MV-4-11 (cell line): ENCODE measurements around the gene EARS2.

Experiments used
- DNase-seq: peaks from one replicate; lab custom pipeline; 2025; lab: John Stamatoyannopoulos, UW

The EARS2 gene

DNA sequence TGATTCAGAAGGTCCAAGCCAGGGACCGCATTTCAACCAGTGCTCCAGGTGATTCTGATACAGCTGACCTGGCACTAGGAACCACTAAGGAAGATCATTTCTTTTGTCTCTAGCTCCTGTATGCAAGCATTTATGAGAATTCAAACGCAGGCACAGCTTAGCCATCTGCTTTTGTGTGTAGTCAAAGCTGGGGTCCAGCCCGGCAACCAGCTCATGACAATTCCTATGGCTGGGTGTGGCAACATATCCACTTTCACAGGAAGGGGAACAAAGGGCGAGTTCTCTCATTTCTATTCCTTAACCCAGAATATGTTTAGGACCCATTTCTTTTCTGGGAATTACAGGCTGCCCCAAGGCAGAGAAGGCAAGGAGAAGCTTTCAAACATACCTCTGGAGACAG, 76.9 kb downstream of the EARS2 start:
- DNase-seq = no peak

DNA sequence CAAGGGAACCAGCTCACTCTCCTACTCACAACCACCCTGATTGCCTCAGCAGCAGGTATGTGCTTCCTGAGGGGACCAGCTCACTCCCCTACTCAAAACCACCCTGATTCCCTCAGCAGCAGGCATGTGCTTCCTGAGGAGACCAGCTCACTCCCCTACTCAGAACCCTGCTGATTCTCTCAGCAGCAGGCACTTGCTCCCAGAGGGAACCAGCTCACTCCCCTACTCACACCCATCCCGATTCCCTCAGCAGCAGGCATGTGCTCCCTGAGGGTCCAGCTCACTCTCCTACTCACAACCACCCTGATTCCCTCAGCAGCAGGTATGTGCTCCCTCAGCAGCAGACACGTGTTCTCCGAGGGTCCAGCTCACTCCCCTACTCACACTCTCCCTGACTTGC, 78.0 kb downstream of the EARS2 start:
- DNase-seq = no peak

DNA sequence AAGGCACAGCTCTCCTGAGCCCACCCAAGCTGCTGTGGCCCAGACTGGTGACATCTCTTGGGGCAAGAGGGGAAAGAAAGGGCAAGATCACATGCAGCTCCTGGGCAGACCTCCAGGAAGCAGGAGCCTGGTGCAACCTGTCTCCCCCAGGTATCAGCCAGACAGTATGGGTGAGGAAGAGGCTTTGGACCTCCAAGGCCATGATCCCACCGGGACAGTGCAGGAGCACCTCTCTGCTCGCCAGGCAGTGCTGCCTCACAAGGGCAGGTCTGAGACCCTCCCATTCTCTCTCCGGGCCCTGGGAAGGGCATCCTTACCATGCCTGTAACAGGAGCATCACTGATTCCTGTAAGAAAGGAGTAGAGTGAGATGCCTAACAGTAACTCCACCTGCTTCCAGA, 78.6 kb downstream of the EARS2 start:
- DNase-seq = no peak

DNA sequence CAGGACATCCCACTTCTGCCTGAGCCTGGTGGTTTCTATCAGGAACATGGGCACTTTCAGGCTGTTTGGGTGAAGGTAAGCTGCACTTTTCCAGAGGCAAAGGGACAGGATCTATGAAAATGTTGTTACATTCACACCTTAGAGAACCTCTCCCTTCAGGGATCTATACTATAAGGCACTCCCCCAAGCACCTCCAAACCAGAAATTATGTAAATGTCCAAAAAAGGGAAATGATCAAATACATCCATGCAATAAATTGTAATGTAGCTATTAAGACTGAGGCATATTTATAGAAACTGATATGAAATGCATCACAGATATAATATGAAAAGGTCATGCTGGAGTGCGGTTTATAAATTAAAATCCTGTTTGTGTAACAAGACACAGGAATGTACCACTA, 80.9 kb downstream of the EARS2 start:
- DNase-seq = no peak
